ENCODE results near the gene PXYLP1.
"Not testable (repeated sequence)": the region's sequence is repeated elsewhere in the genome, so short reads cannot be mapped to it uniquely, and the experiment has no call there.

- TF ChIP-seq CTCF (IDR thresholded peaks at IDR 0.05; ENCODE audit: borderline replicate concordance, extremely low read depth, low read length, poor library complexity, severe bottlenecking); EZH2 (IDR thresholded peaks at IDR 0.05; ENCODE audit: borderline replicate concordance, low read depth, low read length, severe bottlenecking): not testable (repeated sequence)
These were observed 20.3 kb upstream of the PXYLP1 start for GRCh38 chr3:141211306-141211705.

Data from DND-41 (cell line).